Activated gamma-delta T cell treated with Interleukin-2 at 50 U/mL for 16 hours (primary cell): ENCODE measurements around the gene MAPKBP1.

ENCODE experiments used
- DNase-seq: peaks from one replicate; pipeline ENCODE4 v3.0.0-alpha.2; 2020

The MAPKBP1 gene

DNA sequence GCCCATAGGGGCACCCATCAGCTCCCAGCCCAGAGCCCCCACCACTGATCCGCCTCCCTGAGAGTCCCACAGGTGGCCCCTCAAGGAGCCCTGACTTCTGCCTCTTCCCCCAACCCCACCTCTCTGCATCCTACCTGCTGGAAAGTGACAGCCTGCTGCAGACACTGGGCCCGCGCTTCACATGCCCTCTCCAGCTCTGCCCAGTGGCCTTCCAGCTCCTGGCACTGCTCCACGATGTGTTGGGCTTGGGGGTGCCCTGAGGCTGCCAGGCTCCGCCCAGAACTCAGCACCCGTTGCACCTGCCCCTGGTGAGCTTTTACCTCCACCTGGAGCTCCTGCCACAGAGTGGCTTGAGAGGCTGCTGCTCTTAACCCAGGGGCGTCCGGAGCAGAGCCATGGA is 99.4 kb downstream of the MAPKBP1 start:
- DNase-seq = no peak

DNA sequence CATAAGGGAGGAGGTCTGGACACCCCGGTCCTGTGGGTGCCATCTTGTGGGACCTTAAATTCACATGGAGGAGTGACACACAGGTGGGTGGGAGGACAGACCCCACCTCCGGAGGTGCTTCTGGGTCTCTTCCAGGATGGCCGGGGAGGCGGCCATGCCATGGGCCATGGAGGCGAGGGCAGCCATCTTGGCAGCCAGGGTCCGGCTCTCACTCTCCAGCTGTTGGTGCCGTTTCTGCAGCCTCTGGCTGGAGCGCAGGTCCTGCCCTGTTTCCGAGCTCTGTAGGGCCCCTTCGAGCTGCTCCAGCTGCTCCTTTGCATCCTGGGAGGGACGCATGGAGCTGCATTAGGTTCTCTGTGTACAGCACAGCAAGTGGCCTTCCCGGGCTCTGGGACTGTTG is 100.5 kb downstream of the MAPKBP1 start:
- DNase-seq = no peak

DNA sequence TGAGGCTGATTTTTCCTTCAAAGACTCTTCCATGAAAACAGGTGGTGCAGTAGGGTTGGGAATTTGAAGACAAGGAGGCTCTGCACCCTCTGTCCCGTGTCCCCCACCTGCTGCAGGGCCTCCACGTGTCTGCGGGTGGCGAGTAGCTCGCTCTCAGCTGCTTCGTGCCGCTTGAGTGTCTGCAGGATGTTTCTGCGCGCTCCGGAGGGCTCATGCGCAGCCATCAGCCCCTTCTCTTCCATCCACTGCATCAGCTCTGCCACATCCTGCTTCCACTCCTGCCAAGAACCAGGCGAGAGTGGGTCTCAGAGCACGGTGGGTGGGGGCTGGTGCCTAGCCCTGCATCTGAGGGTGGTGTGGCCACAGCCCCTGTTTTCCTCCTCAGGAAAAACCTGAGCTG is 101.7 kb downstream of the MAPKBP1 start:
- no peak for DNase-seq

DNA sequence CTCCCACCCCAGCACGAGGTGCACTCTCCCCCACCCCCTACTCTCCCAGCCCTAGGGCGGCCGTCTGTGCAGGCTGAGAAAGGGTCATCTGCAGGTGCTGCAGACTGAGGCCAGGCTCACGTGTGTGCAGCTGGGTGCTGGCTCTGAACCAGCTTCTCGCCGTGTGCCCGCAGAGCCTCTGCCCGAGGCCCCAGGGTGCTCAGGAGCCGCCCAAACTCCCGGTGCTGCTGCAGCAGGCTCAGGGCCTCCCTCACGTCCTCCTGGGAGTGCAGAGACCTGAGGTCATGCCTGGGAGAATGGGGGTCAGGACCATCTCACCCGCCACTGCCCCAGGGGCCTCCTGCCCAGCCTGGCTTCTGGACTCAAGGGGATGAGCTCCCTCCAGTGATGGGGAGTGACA is 102.4 kb downstream of the MAPKBP1 start:
- no peak for DNase-seq
